Activated T-helper 9 cell treated with anti-CD3 and anti-CD28 coated beads, Interleukin-2, amount 50 U/mL, for 16 hours (primary cell): Measurements from ENCODE around the gene TSPAN1.

Experiments
- DNase-seq: peaks from one replicate; pipeline ENCODE4 v3.0.0-alpha.2; 2020; ENCODE audit warnings: low read depth

The TSPAN1 gene

DNA sequence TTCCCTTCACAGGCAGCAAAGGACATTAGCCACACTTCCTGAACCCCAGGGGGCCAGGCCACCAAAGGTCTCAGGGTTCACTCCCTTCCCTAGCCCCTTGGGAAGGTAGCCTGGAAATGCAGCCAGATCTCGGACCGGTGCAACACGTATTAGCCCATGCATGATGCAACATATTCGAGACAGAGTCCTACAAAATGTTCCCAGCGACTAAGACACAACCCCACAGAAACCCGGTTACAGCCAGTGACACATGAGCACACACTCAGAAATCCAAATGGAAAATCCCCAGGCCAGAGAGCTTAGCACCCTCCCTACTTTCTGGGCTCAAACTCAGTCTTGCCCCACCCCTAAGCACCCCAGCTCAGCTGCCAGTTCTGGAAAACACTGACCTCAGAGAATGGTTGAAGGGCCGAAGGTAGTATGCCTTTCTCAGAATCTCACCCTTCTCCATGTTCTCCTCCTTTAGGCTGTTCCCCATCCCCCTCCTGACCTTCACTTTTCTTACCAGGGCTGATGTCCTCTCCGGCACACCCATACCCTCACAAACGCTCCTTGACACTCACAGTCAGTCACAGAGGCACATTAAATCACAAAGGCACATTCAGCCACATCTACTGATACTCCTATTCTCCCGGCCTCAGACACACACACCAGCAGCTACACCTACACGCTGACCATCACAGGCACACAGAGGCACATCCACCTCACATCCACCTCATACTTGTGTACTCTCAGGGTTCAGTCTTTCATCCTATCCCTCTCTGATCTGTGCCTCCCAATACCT, at the start of gene TSPAN1:
TSS of gene TSPAN1 (plus strand) at position 640 of the 784 bp plus-strand sequence. CDS start 6,021 bp downstream, outside the sequence.
- DNase-seq = no peak

DNA sequence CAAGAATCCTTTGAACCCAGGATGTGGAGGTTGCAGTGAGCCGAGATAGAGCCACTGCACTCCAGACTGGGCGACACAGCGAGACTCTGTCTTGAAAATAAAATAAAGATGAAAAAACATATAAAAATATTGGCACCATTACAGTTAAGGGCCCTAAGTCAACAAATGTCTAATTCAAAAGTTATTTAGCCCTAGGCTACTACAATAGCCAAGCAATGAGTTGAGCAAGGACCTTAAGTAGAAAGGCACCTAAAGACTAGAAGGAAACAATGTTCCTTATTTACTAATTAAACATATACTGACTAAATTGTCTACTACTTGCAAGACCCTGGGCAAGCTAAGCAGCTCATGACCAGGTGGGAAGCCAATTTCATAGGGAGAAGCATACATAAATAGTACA, 46.5 kb upstream of the TSPAN1 start:
- DNase-seq = no peak

GRCh38 chr1:46130121-46130520, 44.8 kb upstream of the TSPAN1 start:
- DNase-seq = no peak

GRCh38 chr1:46130606-46131005, 44.3 kb upstream of the TSPAN1 start:
- DNase-seq = no peak

GRCh38 chr1:46131093-46131492, 43.8 kb upstream of the TSPAN1 start:
- DNase-seq = no peak

GRCh38 chr1:46131712-46132528, 43.0 kb upstream of the TSPAN1 start:
- no peak for DNase-seq

DNA sequence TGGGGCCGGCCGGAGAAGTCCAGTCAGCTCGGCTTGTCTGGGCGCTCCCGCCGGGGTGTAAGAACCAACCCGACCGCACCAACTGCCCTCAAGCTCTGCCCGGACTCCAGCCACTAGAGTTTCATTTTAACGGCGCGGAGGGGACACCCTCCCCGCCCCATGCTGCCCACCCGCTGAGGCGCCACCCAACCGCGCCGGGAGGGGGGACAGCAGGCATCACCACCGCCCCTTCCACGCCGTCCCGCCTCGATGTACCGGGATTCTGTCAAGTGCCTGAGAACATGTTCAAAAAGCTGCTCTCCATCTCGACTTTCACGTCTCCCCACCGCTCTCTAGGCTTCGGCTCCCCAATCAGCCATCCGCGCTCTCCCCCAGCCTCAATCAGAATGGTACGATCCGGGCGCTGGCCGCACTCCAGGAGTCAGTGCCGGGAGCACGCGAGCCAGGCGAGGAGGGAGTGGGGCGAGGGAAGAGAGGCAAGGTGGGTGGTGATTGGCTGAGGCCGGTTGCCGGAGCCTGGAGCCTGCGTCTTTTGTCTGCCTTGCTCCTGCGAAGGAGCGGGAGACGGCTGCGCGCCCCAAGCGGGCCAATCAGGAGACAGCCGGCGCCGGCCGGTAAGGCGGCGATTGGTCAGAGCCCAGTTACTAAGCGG, 42.2 kb upstream of the TSPAN1 start, which contains the start of gene PIK3R3:
TSS of gene PIK3R3 (minus strand) at position 101 of the 652 bp plus-strand sequence. CDS start 677 bp downstream, outside the sequence.
- DNase-seq = peak; percentile 84

DNA sequence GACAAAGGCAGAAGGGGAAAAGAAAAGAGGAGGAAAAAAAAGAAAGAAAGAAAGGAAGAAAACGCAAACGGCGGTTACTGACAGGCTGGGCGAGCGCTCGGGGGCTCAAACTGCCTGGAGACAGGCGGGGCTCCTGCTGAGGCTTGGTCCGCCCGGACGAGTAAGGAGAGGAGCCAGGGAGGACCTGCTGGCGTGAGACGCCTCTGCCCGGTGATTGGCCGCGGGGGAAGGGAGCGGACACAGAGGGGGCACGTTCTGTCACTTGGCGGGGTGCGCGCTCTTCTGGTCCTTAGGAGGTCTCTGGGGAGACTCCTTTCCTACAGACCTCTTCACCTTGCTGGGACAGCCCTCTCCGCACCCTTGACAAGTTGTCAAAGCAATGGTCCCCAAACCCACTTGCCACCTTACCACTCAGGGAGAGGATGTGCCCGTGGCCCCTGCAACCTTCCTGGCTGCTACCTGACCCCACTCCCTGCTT, 41.7 kb upstream of the TSPAN1 start:
- peak; percentile 16 for DNase-seq

GRCh38 chr1:46133781-46134350, 41.0 kb upstream of the TSPAN1 start:
- DNase-seq = no peak

GRCh38 chr1:46134660-46135331, 40.1 kb upstream of the TSPAN1 start:
- no peak for DNase-seq

DNA sequence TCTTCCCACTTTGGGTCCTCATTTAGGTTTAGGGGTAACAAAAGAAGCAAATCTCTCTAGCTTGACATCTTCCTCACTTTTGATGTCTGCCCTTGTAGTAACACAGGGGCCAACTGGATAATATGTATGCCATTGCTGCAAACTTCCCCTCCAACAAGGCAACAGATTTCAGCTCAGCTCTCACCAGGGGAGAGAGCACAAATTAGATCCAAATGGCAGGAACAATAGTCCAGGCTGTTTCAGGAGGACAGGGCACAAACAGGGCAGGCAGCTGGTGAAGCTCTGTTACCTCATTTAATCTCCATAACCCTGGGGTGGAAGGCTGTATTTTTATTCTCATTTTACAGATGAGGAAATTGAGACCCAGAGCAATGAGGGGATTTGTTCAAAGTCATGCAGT, 38.2 kb upstream of the TSPAN1 start:
- DNase-seq = no peak

GRCh38 chr1:46137916-46138315, 37.0 kb upstream of the TSPAN1 start:
- no peak for DNase-seq

DNA sequence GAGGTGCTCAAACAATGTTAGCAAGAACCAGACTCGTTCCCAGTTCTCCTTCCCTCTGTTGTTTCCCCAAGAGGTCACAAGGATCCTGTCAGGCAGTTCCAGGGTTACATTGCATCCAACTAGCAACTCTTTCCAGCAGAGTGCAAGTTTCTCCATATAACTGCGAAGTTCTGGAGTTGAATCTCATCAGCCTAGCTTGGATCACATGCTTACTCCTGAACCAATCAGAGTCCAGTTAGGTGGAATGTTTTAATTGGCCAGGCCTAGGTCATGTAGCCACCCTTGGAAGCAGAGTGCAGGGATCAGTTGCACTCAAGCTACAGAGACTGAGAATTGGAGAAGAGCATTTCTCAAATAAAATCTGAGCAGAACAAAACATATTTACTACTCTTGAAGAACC, 26.6 kb upstream of the TSPAN1 start:
- DNase-seq = no peak

- DNase-seq = no peak
Measured at GRCh38 chr1:46150085-46150484, 24.8 kb upstream of the TSPAN1 start.

DNA sequence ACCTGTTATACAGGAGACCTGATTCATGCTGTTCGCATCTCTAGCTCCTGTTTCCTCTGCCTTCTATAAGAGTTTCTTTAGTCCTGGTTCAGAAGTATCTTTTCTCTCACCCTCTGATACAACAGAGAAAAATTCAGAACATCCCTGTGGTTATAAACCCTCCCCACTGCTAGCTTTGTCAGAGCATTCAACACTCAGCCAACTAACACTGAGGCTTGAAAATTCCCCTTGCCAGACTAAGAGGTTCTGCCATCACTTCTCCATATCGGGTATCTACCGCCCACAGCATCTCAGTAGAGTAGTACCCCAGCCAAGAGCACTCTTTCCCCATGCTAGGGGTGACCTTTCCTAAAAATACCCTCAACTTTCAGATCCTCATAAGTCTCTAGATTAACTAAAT, 22.9 kb upstream of the TSPAN1 start:
- DNase-seq = no peak

GRCh38 chr1:46153228-46153627, 21.7 kb upstream of the TSPAN1 start:
- no peak for DNase-seq

DNA sequence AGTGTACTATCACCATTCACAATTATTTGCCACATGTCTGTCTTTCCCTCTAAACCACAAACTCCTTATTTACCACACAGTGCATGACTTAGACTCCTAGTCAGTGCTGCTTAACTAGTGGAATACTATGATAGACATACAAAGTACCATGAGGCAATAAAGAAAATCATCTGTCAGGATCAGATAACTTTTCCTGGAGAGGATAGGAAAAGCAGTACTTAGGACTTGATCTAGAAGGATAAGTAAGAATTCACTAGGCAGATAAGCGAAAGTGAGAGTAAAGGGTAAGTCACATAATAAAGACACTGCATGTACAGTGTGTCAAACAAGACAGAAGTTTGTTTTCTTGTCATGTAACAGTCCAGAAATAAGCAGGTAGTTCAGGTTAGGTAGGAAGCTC, 21.2 kb upstream of the TSPAN1 start:
- DNase-seq = no peak

- no peak for DNase-seq
Measured at GRCh38 chr1:46157916-46158311, 17.0 kb upstream of the TSPAN1 start.

DNA sequence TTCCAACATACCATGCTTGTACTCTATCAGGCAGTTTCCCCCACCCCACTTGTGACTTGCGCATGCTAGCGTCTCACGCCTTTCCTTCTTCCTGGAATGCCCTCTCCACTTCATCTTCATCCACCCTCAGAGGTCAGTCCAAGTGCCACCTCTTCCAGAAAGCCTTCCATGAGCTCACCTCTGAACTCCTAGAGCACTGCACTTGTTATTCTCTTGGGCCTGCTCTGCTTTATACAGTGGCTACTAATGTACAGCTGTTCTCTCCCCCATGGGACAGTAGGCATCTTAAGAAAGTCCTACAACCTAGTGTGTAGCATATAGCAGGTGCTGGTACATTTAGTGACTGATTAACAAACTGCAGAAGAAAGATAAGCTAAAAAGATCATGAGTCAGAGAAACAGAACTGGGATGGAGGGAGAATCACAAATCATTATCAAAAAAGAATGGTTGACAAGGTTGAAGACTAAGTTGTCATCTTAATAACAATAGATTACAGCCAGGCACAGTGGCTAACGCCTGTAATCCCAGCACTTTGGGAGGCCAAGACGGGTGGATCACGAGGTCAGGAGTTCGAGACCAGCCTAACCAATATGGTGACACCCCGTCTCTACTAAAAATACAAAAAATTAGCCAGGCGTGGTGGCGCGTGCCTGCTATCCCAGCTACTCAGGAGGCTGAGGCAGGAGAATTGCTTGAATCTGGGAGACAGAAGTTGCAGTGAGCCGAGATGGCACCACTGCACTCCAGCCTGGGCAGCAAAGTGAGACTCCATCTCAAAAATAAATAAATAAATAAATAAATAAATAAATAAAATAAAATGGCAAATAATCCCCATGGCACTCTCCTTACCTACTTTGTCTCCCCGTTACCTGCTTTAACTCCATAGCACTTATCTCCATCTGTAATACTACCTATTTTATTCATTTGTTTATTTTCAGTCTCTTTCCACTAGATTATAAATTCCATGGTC, 16.3 kb upstream of the TSPAN1 start:
- DNase-seq = no peak

DNA sequence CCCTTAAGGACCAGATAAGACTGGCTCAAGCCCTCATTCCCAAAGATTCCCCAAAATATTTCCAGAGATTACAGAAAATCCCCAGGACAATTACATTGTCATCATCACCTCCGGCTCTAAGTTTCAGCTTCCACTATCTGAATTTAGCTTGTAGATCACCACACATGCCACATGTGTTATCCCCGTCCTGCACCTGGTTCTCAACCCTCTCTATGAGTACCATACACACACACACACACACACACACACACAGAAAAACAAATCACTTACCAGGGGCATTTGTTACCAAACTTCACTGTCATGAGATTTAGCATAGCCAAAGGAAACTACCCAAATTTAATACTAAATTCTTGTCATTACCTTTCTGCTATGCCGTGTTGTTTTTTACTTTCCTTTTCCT, 15.4 kb upstream of the TSPAN1 start:
- no peak for DNase-seq
